ENCODE data around the gene DHRSX.
"Not testable (repeated sequence)": the region's sequence is repeated elsewhere in the genome, so short reads cannot be mapped to it uniquely, and the experiment has no call there.

The DHRSX gene

GRCh38 chrX:2214138-2214823 lies 286.5 kb downstream of the DHRSX start:
- not testable (repeated sequence) for DNase-seq (ENCODE audit: low read depth in 3 of 3)

GRCh38 chrX:2211667-2212066 lies 289.1 kb downstream of the DHRSX start:
- not testable (repeated sequence) for DNase-seq (ENCODE audit: low read depth in 3 of 3)

GRCh38 chrX:2193273-2193592 lies 307.5 kb downstream of the DHRSX start:
- no peak for DNase-seq (ENCODE audit: low read depth in 3 of 3)

- DNase-seq (ENCODE audit: low read depth in 3 of 3) = no peak
Measured at GRCh38 chrX:2192584-2193272, 308.0 kb downstream of the DHRSX start.

GRCh38 chrX:2188840-2189239 lies 311.9 kb downstream of the DHRSX start:
- DNase-seq (ENCODE audit: low read depth in 3 of 3) = no peak

- no peak for DNase-seq (ENCODE audit: low read depth in 3 of 3)
Measured at GRCh38 chrX:2188330-2188792, 312.4 kb downstream of the DHRSX start.

GRCh38 chrX:2187352-2188115 lies 313.2 kb downstream of the DHRSX start:
- no peak for DNase-seq (ENCODE audit: low read depth in 3 of 3)

GRCh38 chrX:2185341-2186082 lies 315.3 kb downstream of the DHRSX start:
- DNase-seq (ENCODE audit: low read depth in 3 of 3) = no peak

- no peak for DNase-seq (ENCODE audit: low read depth in 3 of 3)
Measured at GRCh38 chrX:2184089-2184488, 316.7 kb downstream of the DHRSX start.

GRCh38 chrX:2183193-2183725 lies 317.5 kb downstream of the DHRSX start:
- DNase-seq (ENCODE audit: low read depth in 3 of 3) = no peak

GRCh38 chrX:2177541-2177940 lies 323.2 kb downstream of the DHRSX start:
- no peak for DNase-seq (ENCODE audit: low read depth in 3 of 3)

GRCh38 chrX:2176733-2177132 lies 324.0 kb downstream of the DHRSX start:
- no peak for DNase-seq (ENCODE audit: low read depth in 3 of 3)

- no peak for DNase-seq (ENCODE audit: low read depth in 3 of 3)
Measured at GRCh38 chrX:2176274-2176673, 324.5 kb downstream of the DHRSX start.

- DNase-seq (ENCODE audit: low read depth in 3 of 3) = no peak
Measured at GRCh38 chrX:2172359-2172758, 328.4 kb downstream of the DHRSX start.
